PC-9 (cell line): Measurements from ENCODE around the gene APBA3. TPM values are rescaled to one million over a fixed set of nuclear protein-coding genes. Genes with fewer than 3 reads are reported as not detected.

Source experiments
- BruUV-seq: library from RNA; stranded (reverse); fragments of 400-500 nt; replicated peaks from 2 replicates; lab custom pipeline; 2021; lab: Mats Ljungman, UMichigan
- CTCF ChIA-PET: fragments of 300-600 bp; sonication (Branson Sonifier 250); formaldehyde crosslinking; loops from one replicate; lab custom pipeline; 2022; ENCODE audit warnings: antibody characterized with exemption; lab: Charles Lee
- POLR2A ChIA-PET: fragments of 300-600 bp; sonication (Branson Sonifier 250); formaldehyde crosslinking; loops from one replicate; lab custom pipeline; 2022; ENCODE audit warnings: antibody characterized with exemption; ENCODE audit not compliant: unreplicated experiment; lab: Charles Lee
- DNase-seq, 2 experiments: peaks; one replicate each; pipeline versions ENCODE4 v3.0.0 to v3.0.0-alpha.2; 2015 to 2022; ENCODE audit warnings: mixed read lengths in 1 of 2
- H2AFZ ChIP-seq: fragments of 200-600 bp; sonication (generic); 2 replicates; pipeline ENCODE4 v1.8.1; 2017; ENCODE audit warnings: antibody characterized with exemption
- H3F3A ChIP-seq: fragments of 200-600 bp; sonication (generic); 2 replicates; pipeline ENCODE4 v1.8.1; 2017; ENCODE audit warnings: antibody characterized with exemption, mild to moderate bottlenecking, low read depth; ENCODE audit not compliant: insufficient read depth
- H3K27ac ChIP-seq: fragments of 200-600 bp; sonication (generic); 2 replicates; pipeline ENCODE4 v1.6.1; 2016; ENCODE audit warnings: mixed run types
- H3K27me3 ChIP-seq: fragments of 200-600 bp; sonication (generic); 2 replicates; pipeline ENCODE4 v1.6.1; 2016; ENCODE audit warnings: low read depth, mixed run types; ENCODE audit not compliant: insufficient read depth
- H3K36me3 ChIP-seq: fragments of 200-600 bp; sonication (generic); 2 replicates; pipeline ENCODE4 v1.6.1; 2016; ENCODE audit warnings: low read depth, mixed run types
- H3K4me1 ChIP-seq: fragments of 200-600 bp; sonication (generic); replicated peaks from 2 replicates; pipeline ENCODE4 v1.6.1; 2016; ENCODE audit warnings: mixed run types; ENCODE audit not compliant: insufficient read depth
- H3K4me2 ChIP-seq: fragments of 200-600 bp; sonication (generic); 2 replicates; pipeline ENCODE4 v1.6.1; 2017; ENCODE audit warnings: mixed run types
- H3K4me3 ChIP-seq: fragments of 200-600 bp; sonication (generic); 2 replicates; pipeline ENCODE4 v1.6.1; 2016; ENCODE audit warnings: mixed run types
- H3K79me2 ChIP-seq: fragments of 200-600 bp; sonication (generic); 2 replicates; pipeline ENCODE4 v1.6.1; 2017; ENCODE audit warnings: low read depth, mixed run types
- H3K9me2 ChIP-seq: fragments of 200-600 bp; sonication (generic); 2 replicates; pipeline ENCODE4 v1.8.1; 2017; ENCODE audit warnings: mild to moderate bottlenecking; ENCODE audit not compliant: insufficient read depth
- H3K9me3 ChIP-seq: fragments of 200-600 bp; sonication (generic); 2 replicates; pipeline ENCODE4 v1.8.1; 2016; ENCODE audit warnings: low read depth; ENCODE audit not compliant: insufficient read depth
- H4K20me1 ChIP-seq: fragments of 200-600 bp; sonication (generic); 2 replicates; pipeline ENCODE4 v1.8.1; 2017; ENCODE audit not compliant: insufficient read depth
- EZH2 ChIP-seq: fragments of 200-600 bp; sonication (generic); IDR thresholded peaks from 2 replicates; pipeline ENCODE4 v1.8.0; 2017; ENCODE audit warnings: antibody characterized with exemption, low read depth
- intact Hi-C: fragments of 100-400 bp; cut with micrococcal nuclease; formaldehyde crosslinking; loops from one replicate; pipeline ENCODE4 v1.10.0; 2022; ENCODE audit not compliant: unreplicated experiment
- total RNA-seq: library from RNA; stranded (reverse); gene quantifications from 2 replicates; pipeline ENCODE4 v1.2.3, GENCODE V29; 2021
- TF ChIP-seq, protein P1 (sequence below): fragments of 200-600 bp; sonication (generic); conservative IDR thresholded peaks from 2 replicates; pipeline ENCODE4 v1.6.1; 2017; ENCODE audit warnings: mixed run types, antibody characterized with exemption, mild to moderate bottlenecking, moderate library complexity

Gene APBA3
- total RNA-seq, 1 experiment from 2014 or later, result 16.0 TPM

DNA sequence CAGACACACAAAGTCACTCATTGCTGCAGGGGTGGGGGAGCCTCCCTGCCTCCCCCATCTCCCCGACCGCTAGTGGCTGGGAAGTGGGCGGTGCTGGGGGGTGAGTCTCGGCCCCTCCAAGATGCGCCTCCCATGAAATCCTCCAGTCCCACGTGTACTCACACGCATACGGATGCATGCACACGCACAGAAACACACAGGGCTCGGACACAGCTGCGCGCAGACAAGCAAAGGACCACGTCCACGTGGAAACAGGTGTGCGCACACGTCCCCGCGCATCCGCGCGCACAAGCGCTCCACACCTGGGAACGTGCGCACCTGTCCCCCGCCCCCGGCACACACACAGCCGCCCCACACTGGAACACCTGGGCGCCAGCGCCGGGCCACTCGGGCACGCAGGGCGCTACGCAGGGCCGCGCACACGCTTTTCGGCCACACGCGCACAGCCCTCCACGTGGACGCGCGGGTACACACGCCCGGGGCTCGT lies 24.0 kb upstream of the APBA3 start:
- no TSS peak for BruUV-seq
- Histone ChIP-seq H3K4me1 (no peaks in the 10 kb centered on the region), H4K20me1 (no peaks in the 10 kb centered on the region), H3F3A (no peaks in the 10 kb centered on the region), H3K4me2 (no peak overlapping the region), H3K9me3 (no peaks in the 10 kb centered on the region), H3K36me3 (no peaks in the 10 kb centered on the region), H2AFZ (no peak overlapping the region), H3K27ac (no peak overlapping the region), H3K4me3 (no peak overlapping the region), H3K9me2 (no peaks in the 10 kb centered on the region), H3K27me3 (peaks cover 5% of the 10 kb centered on the region; the same call in 1 of the 2 replicates), H3K79me2 (no peaks in the 10 kb centered on the region)
- TF ChIP-seq EZH2, result no peak
- TF ChIP-seq, protein P1, sequence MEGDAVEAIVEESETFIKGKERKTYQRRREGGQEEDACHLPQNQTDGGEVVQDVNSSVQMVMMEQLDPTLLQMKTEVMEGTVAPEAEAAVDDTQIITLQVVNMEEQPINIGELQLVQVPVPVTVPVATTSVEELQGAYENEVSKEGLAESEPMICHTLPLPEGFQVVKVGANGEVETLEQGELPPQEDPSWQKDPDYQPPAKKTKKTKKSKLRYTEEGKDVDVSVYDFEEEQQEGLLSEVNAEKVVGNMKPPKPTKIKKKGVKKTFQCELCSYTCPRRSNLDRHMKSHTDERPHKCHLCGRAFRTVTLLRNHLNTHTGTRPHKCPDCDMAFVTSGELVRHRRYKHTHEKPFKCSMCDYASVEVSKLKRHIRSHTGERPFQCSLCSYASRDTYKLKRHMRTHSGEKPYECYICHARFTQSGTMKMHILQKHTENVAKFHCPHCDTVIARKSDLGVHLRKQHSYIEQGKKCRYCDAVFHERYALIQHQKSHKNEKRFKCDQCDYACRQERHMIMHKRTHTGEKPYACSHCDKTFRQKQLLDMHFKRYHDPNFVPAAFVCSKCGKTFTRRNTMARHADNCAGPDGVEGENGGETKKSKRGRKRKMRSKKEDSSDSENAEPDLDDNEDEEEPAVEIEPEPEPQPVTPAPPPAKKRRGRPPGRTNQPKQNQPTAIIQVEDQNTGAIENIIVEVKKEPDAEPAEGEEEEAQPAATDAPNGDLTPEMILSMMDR, result no peak
- POLR2A ChIA-PET, result no interaction called here
- intact Hi-C loops, result no loop called here
- CTCF ChIA-PET, result no interaction called here
- DNase-seq, result no peak

DNA sequence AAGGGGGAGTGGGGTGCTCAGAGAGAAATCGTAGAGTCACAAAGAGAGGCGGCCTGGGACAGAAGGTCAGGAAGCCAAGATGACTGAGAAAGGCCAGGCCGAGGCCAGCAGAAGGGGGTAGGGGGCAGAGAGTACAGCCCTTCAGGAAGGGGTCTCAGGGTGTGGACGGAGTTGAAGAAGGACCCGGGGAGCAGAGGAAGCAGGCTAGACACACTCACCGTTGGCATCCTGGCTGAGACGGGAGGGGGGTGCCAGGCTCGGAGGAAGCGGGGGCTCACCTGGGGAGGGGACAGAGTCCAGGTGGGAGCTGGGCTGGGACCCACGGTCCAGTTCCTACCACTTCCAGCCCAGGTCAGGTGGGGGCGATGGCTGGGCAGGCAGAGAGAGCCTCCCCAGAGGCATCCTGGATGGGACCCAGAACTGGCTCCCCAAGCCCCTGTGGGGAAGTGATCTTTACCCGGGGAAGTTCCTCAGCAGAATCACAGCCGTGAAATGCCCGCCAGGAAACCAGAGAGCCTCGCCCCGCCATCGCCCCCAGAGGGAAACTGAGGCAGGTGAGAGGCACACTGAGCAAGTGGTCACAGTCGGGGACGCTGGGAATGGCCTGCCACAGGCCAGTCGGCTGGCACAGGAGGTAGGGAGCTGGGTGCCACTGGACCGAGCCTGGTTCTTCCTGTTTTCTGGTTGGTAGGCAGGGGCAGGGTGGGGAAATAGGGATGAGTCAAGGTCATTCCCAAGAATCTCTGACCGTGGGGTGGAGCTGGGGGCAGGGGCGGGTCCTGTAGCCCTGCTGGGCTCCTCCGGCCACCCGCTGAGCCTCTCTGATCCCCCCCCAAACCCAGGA lies 23.3 kb upstream of the APBA3 start:
- H3F3A ChIP-seq, result no peaks in the 10 kb centered on the region
- H3K36me3 ChIP-seq, result no peaks in the 10 kb centered on the region
- no peaks in the 10 kb centered on the region for H3K4me1 ChIP-seq
- POLR2A ChIA-PET, result no interaction called here
- no peaks in the 10 kb centered on the region for H3K9me3 ChIP-seq
- H3K27me3 ChIP-seq, result no peaks in the 10 kb centered on the region
- H3K79me2 ChIP-seq, result no peaks in the 10 kb centered on the region
- intact Hi-C loops, result no loop called here
- no peak overlapping the region for H3K4me2 ChIP-seq
- no peaks in the 10 kb centered on the region for H4K20me1 ChIP-seq
- CTCF ChIA-PET, result no interaction called here
- BruUV-seq, result no TSS peak
- no peak for TF ChIP-seq EZH2
- TF ChIP-seq, protein P1, result no peak
- H3K27ac ChIP-seq, result no peak overlapping the region
- H3K4me3 ChIP-seq, result no peak overlapping the region
- DNase-seq, result no peak
- H3K9me2 ChIP-seq, result no peaks in the 10 kb centered on the region
- H2AFZ ChIP-seq, result no peak overlapping the region

DNA sequence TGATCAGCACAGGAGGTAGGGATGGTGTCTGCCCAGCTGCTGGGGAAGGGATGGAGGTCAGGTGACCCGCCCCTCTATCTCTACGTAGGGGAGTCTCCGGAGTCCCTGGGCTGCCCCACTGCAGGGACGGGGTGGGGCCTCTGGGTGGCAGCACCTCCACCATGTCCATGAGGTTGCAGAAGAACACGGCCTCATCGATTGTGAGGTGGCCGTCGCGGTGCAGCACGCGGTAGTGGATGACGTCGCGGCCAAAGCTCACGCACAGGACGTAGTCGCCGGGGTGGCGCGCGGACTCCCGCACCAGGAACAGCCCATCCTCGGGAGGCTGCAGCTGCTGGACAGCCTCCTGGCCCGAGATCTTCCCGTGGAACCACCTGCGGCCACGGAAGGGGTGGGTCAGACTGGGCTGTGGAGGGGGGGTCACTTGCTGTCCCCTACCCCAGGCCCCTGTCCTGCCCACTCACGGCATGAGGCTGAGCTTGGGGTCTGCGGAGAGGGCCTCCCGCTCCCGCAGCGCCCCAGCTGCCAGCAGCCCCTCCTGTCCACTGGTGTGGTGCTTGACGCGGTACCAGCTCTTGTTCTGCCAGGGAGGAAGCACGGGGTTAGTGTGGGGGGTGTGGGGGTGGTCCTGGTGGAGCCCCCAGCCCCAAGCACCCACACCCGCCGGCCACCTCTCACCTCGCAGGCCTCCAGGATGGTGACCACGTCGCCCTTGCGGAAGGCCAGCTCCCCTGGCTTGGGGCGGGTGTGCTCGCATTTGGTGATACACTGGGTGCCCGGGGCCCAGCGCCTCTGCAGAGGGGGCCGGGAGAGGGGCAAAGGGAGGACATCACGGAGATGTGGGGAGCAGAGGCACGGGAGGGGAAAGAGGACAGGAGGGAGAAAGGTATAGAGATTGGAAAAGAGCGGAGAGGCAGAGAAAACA lies 22.4 kb upstream of the APBA3 start:
- no peak overlapping the region for H3K27ac ChIP-seq
- H3K9me3 ChIP-seq, result no peaks in the 10 kb centered on the region
- no peaks in the 10 kb centered on the region for H3K36me3 ChIP-seq
- no peaks in the 10 kb centered on the region for H3K9me2 ChIP-seq
- ChIA-PET CTCF (no interaction called here), POLR2A (no interaction called here)
- H3K4me2 ChIP-seq, result no peak overlapping the region
- intact Hi-C loops, result no loop called here
- H3K4me3 ChIP-seq, result no peak overlapping the region
- H4K20me1 ChIP-seq, result no peaks in the 10 kb centered on the region
- H3K79me2 ChIP-seq, result no peaks in the 10 kb centered on the region
- DNase-seq, result no peak
- H3K27me3 ChIP-seq, result no peaks in the 10 kb centered on the region
- TF ChIP-seq, protein P1, result peak; percentile 38; the same call in 1 of the 2 replicates
- no peak for TF ChIP-seq EZH2
- no peak overlapping the region for H2AFZ ChIP-seq
- no TSS peak for BruUV-seq
- no peaks in the 10 kb centered on the region for H3F3A ChIP-seq
- H3K4me1 ChIP-seq, result no peaks in the 10 kb centered on the region
